ENCODE measurements around the gene HIPK1. TPM values are rescaled to one million over a fixed set of nuclear protein-coding genes. Genes with fewer than 3 reads are reported as not detected.

HIPK1 gene
- total RNA-seq = 10 to 100 TPM; 82.3 to 89.7 TPM

DNA sequence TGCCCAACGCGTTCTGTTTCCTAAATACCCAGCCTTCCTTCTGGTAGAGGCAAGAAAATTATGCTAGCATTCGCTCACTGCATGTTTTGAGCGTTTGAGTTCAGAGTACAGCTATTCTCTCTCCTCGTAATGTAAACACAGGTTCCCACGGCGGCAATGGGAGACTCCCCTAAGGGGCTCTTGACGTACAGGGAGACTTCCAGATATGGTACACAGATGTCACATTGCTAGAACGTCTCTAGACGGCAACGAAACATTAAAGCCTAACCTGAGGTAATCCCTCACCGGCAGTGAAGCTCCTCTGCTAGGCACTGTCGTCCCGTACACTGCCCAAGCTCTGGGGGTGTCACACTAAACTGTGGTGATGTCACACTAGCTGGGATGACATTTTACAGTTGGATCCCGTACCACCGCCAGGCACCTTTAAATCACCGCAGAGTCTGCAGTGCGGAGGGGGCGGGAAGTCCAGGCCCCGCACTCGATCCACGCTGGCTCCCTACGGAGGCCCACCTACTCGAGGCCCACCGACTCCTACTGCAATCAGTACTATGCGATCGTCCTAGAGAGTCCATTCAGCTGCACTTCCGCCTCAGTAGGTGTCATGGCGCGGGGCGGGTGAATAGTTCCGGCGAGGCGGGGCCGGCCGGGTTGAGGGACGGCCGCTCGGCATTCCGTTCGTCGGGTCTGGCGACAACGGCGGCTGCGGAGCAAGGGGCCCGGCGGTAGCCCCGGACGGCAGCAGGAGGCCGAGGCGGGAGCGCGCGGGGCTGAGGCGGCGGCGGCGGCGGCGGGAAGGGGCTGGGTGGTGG, at the start of gene HIPK1:
TSS of gene HIPK1 (plus strand) at position 384 of the 809 bp plus-strand sequence.

DNA sequence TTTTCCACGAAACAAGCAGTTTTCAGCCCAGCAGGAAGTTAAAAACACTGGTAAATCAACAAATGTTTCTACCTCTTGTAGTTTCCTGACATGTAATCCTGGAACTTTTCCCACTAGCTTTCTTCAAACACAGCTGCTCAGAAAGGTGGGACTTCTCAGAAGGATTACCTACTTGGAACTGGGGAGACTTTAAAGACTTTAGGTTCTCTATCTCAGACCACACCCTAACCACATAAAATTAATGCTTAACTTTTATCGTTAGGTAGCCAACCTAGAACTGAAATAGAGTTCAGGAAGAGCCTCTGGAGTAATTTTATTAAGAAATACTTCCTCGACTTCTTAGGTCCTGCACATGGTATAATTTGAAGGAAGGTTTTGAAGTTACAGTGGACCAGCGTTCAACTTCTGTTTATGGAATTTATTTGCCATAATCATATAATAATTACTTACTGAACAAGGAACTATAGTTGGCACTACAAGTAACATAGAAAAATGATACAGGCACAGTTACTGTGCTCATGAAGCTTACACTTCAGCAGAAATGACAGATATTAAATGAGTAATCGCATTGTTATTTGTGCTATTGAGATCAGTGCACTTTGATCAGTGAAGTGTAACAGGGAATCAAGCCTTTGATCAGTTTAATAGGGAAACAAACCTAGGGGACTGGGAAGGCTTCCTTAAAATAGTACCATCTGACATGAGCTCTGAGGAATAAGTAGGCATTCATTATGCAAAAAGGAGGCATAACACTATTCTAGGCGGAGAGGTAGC, 41.5 kb upstream of the HIPK1 start, which contains the start of gene BCL2L15:
TSS of gene BCL2L15 (minus strand) at position 180 of the 774 bp plus-strand sequence. CDS start 206 bp downstream, outside the sequence.

DNA sequence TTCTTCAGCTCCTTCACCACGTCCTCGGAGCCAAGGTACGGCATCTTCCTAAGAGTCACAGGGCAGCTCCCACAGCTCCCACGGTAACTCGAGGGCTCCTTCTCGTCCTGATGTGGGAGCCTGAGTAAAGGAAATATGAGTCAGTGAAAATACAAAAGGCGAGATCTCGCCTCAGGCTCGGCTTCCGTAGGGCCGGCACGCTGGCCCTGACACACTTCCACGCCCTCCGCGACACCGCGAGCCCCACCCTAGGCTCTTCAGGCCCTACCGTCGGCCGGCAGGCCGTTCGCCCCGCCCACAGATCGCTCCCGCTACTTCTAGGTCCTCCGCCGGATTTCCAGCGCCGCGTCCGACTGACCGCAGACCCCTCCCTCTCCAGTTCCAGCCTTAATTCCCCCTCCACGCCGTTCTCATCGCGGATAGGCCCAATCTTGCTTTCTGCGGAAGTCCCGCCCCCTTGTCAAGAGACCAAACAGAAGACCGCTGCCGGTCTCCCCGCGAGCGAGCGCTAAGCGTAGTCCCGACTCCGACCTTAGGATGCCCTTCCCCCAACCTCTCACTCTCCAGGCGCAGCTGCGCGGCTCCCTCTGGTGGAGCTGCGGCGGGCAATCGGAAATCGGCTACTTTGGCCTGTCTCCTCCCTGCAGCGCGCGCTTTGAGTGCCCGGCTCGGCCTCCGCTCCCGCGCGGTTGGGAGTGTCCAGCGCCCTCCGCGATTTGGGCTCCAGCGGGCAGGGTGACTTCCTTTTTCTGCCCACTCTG, 24.3 kb upstream of the HIPK1 start, which contains the start of the genes AP4B1 and DCLRE1B:
TSS of gene AP4B1 (minus strand) at position 126 of the 761 bp plus-strand sequence. CDS start at position 44, 82 bp downstream.
TSS of gene DCLRE1B (plus strand) at position 653 of the 761 bp plus-strand sequence. CDS start 261 bp downstream, outside the sequence.

DNA sequence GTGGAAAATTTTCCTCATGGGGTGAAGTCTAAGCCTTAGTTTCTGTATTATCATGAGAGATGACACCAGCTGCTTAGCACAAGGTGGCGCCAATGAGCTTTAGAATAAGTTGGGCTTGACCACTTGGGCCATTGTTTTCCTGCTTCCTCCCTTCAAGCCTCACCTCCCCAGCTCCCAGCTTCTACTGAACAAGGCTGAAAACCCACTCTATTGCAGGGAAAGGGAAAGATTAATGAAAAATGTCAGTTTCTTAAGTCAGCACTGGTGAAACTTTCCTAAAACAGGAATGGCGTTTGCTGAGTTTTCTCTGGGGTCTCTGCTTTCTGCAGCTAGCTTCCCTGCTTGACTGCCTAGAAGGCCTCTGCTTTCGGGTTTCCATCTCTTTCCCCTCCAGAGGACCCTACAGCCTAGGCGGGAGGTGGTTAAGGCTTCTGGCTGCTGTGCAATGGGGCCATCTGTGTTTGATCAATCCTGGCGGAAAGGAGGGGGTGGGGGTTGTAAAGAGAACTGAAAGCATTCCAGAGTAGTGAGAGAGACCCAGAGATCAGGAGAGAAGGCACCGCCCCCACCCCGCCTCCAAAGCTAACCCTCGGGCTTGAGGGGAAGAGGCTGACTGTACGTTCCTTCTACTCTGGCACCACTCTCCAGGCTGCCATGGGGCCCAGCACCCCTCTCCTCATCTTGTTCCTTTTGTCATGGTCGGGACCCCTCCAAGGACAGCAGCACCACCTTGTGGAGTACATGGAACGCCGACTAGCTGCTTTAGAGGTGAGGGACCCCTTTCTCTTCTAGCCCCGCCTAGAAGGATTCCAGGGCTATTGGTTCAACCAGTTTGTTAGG, 50.0 kb downstream of the HIPK1 start, which contains the start of gene OLFML3:
TSS of gene OLFML3 (plus strand) at position 612 of the 840 bp plus-strand sequence. CDS start at position 655, 43 bp downstream.

Other genes with a start within 250 kb of the HIPK1 start
- 10 to 100 TPM; 12.5 to 12.7 TPM for gene PHTF1, start 169.8 kb upstream of the HIPK1 start, total RNA-seq
- 10 to 100 TPM; 32.7 to 34.7 TPM for gene RSBN1, start 116.8 kb upstream of the HIPK1 start, total RNA-seq
- 10 to 100 TPM; 65.8 to 66.0 TPM for gene PTPN22, start 57.6 kb upstream of the HIPK1 start, total RNA-seq
- 1 to 10 TPM; 2.5 to 3.7 TPM for gene BCL2L15, start 41.7 kb upstream of the HIPK1 start, total RNA-seq
- 10 to 100 TPM; 42.3 to 45.1 TPM for gene AP4B1, start 24.5 kb upstream of the HIPK1 start, total RNA-seq
- 10 to 100 TPM; 11.0 to 11.1 TPM for gene DCLRE1B, start 24.0 kb upstream of the HIPK1 start, total RNA-seq
- gene OLFML3, start 50.1 kb downstream of the HIPK1 start, total RNA-seq = under 1 TPM; 0.35 to 0.53 TPM
- not detected for gene SYT6, start 224.5 kb downstream of the HIPK1 start, total RNA-seq

Data from activated naive CD4-positive, alpha-beta T cell treated with anti-CD3 and anti-CD28 coated beads, Interleukin-2, amount 10 ng/mL, durations not matched to agents 5 hours and 36 hours (primary cell).